ENCODE results near the gene PPIG.

GRCh38 chr2:169609264-169609663 lies 25.1 kb downstream of the PPIG start:
- TF ChIP-seq GATA3 (IDR thresholded peaks at IDR 0.05; ENCODE audit: low read depth, low read length) = no peak
- TF ChIP-seq GATA2 (IDR thresholded peaks at IDR 0.05; ENCODE audit: low read depth, low read length) = no peak

All from SH-SY5Y (cell line).